GM23248 (cell line): Measurements from ENCODE around the gene PDIA6. TPM values are rescaled to one million over a fixed set of nuclear protein-coding genes. Genes with fewer than 3 reads are reported as not detected.

Source experiments
- DNase-seq: peaks from one replicate; pipeline ENCODE4 v3.0.0-alpha.2; 2015
- H2AFZ ChIP-seq: fragments of 200-600 bp; sonication (generic); 2 replicates; pipeline ENCODE4 v1.6.1; 2016; ENCODE audit warnings: antibody characterized with exemption
- H3F3A ChIP-seq: fragments of 200-600 bp; sonication (generic); 2 replicates; pipeline ENCODE4 v1.6.1; 2016; ENCODE audit warnings: mild to moderate bottlenecking, antibody characterized with exemption, mixed run types; ENCODE audit not compliant: insufficient read depth
- H3K27ac ChIP-seq: fragments of 200-600 bp; sonication (generic); 2 replicates; pipeline ENCODE4 v1.5.1; 2016; ENCODE audit warnings: mild to moderate bottlenecking
- H3K27me3 ChIP-seq: fragments of 200-600 bp; sonication (generic); replicated peaks from 2 replicates; pipeline ENCODE4 v1.6.1; 2016; ENCODE audit warnings: mild to moderate bottlenecking; ENCODE audit not compliant: insufficient read depth
- H3K36me3 ChIP-seq: fragments of 200-600 bp; sonication (generic); 2 replicates; pipeline ENCODE4 v1.6.1; 2016; ENCODE audit warnings: low read depth, mild to moderate bottlenecking
- H3K4me1 ChIP-seq: fragments of 200-600 bp; sonication (generic); 2 replicates; pipeline ENCODE4 v1.6.1; 2016; ENCODE audit warnings: mild to moderate bottlenecking; ENCODE audit not compliant: insufficient read depth
- H3K4me2 ChIP-seq: fragments of 200-600 bp; sonication (generic); one replicate; pipeline ENCODE4 v1.6.1; 2016; ENCODE audit warnings: mild to moderate bottlenecking; ENCODE audit not compliant: unreplicated experiment
- H3K4me3 ChIP-seq: fragments of 200-600 bp; sonication (generic); 2 replicates; pipeline ENCODE4 v1.5.1; 2016; ENCODE audit warnings: mild to moderate bottlenecking
- H3K79me2 ChIP-seq: fragments of 200-600 bp; sonication (generic); 2 replicates; pipeline ENCODE4 v1.6.1; 2016; ENCODE audit warnings: mild to moderate bottlenecking; ENCODE audit not compliant: insufficient read depth
- H3K9ac ChIP-seq: fragments of 200-600 bp; sonication (generic); 2 replicates; pipeline ENCODE4 v1.6.1; 2016; ENCODE audit warnings: mild to moderate bottlenecking
- H3K9me2 ChIP-seq: fragments of 200-600 bp; sonication (generic); 2 replicates; pipeline ENCODE4 v1.6.1; 2016; ENCODE audit warnings: mixed run types, mild to moderate bottlenecking, moderate library complexity; ENCODE audit not compliant: insufficient read depth
- H3K9me3 ChIP-seq: fragments of 200-600 bp; sonication (generic); one replicate; pipeline ENCODE4 v1.6.1; 2017; ENCODE audit warnings: low read depth
- H4K20me1 ChIP-seq: fragments of 200-600 bp; sonication (generic); 2 replicates; pipeline ENCODE4 v1.6.0; 2016; ENCODE audit not compliant: insufficient read depth
- EZH2 ChIP-seq: fragments of 200-600 bp; sonication (generic); IDR thresholded peaks from 2 replicates; pipeline ENCODE4 v1.6.1; 2018; ENCODE audit warnings: antibody characterized with exemption, mild to moderate bottlenecking; ENCODE audit not compliant: insufficient read depth, poor library complexity, severe bottlenecking
- EZH2phosphoT487 ChIP-seq: fragments of 200-600 bp; sonication (generic); IDR thresholded peaks from 2 replicates; pipeline ENCODE4 v1.6.1; 2018; ENCODE audit warnings: antibody characterized with exemption, moderate library complexity, mild to moderate bottlenecking, low read depth; ENCODE audit not compliant: insufficient read depth
- WGBS, 2 experiments: methylation state at CpG; one replicate each; pipeline ENCODE4 v1.1.6; 2015 to 2017; ENCODE audit warnings: low lambda C conversion rate in 2 of 2, low coverage in 1 of 2; ENCODE audit errors: missing lambda C conversion rate in 2 of 2; 5-methylcytosine and 5-hydroxymethylcytosine counted together
- in situ Hi-C: fragments of 300-500 bp; cut with MboI; formaldehyde crosslinking; loops from 2 replicates; pipeline ENCODE4 v1.15.0; 2020
- polyA plus RNA-seq: library from polyadenylated mRNA; unstranded; fragments of >200 nt; fragmentation: Nextera tagmentation; extraction: Ambion mirVana; gene quantifications from 2 replicates; pipeline ENCODE4 v1.2.1, GENCODE V29; 2016
- total RNA-seq: library from RNA; depleted of rRNA; stranded (reverse); fragments of >200 nt; shearing (Covaris generic); gene quantifications from 2 replicates; pipeline ENCODE4 v1.2.3, GENCODE V29; 2014

Gene PDIA6
- total and polyA plus RNA-seq, 2 experiments from 2014 or later: 363 to 502 TPM

DNA sequence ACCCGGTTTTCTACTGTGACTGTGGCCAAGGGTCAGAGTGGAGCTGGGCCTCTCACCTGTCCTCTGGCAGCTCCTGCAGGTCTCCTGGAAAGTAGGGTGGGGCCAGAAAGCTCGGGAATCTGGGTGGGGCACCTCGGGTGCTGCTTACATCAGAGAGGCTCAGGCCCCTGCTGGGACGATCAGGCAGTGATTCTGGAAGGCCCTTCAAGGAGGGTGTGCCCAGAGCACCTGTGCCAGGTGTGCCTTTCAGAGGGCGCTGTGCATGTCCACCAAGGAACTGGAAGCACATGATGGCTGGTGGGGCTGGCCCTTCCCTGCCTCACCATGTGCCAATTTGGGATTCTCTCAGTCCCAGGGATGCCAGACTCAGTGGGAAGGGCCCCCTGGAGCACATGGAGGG, 47.1 kb downstream of the PDIA6 start:
- TF ChIP-seq EZH2 (no peak), EZH2phosphoT487 (no peak)
- no peak overlapping the region for H2AFZ ChIP-seq
- no peak overlapping the region for H3K9ac ChIP-seq
- H3K36me3 ChIP-seq: no peaks in the 10 kb centered on the region
- H3K4me2 ChIP-seq: no peak overlapping the region
- H3K79me2 ChIP-seq: no peaks in the 10 kb centered on the region
- H3K4me3 ChIP-seq: no peak overlapping the region
- DNase-seq: no peak
- no peaks in the 10 kb centered on the region for H4K20me1 ChIP-seq
- no peaks in the 10 kb centered on the region for H3K9me3 ChIP-seq
- no peak overlapping the region for H3K27ac ChIP-seq
- in situ Hi-C loops: no loop called here
- H3F3A ChIP-seq: no peaks in the 10 kb centered on the region
- H3K27me3 ChIP-seq: peaks cover 6% of the 10 kb centered on the region; the same call in 1 of the 2 replicates
- no peaks in the 10 kb centered on the region for H3K4me1 ChIP-seq
- WGBS, 2 experiments: 23 to 33% methylated on average over 5 of the region's 5 CpGs
- no peaks in the 10 kb centered on the region for H3K9me2 ChIP-seq

DNA sequence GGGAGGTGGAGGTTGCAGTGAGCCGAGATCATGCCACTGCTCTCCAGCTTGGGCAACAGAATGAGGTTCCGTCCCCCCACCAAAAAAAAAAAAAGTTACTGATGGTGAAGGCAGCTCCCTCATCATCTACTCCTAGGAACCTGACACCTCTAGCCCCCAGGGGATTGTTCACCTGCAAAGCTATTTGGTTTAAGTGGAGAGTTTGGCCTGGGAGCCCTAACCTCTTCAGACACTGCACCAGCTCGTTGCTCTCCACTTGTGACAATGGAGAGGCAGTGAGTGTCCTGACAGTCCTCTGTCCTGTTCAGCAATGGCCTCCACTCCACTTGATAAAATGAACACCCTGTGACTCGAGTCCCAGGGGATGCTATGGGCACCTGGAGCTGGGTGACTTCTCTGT, 47.7 kb downstream of the PDIA6 start:
- H3F3A ChIP-seq: no peaks in the 10 kb centered on the region
- H3K9me3 ChIP-seq: no peaks in the 10 kb centered on the region
- peaks cover 6% of the 10 kb centered on the region; the same call in 1 of the 2 replicates for H3K27me3 ChIP-seq
- 43 to 44% methylated on average over 4 of the region's 4 CpGs for WGBS, 2 experiments
- TF ChIP-seq EZH2phosphoT487 (no peak), EZH2 (no peak)
- no peaks in the 10 kb centered on the region for H4K20me1 ChIP-seq
- H3K4me3 ChIP-seq: no peak overlapping the region
- H2AFZ ChIP-seq: no peak overlapping the region
- H3K9ac ChIP-seq: no peak overlapping the region
- H3K79me2 ChIP-seq: no peaks in the 10 kb centered on the region
- H3K36me3 ChIP-seq: no peaks in the 10 kb centered on the region
- H3K4me2 ChIP-seq: no peak overlapping the region
- H3K27ac ChIP-seq: no peak overlapping the region
- H3K4me1 ChIP-seq: no peaks in the 10 kb centered on the region
- no peaks in the 10 kb centered on the region for H3K9me2 ChIP-seq
- in situ Hi-C loops: no loop called here
- DNase-seq: no peak

DNA sequence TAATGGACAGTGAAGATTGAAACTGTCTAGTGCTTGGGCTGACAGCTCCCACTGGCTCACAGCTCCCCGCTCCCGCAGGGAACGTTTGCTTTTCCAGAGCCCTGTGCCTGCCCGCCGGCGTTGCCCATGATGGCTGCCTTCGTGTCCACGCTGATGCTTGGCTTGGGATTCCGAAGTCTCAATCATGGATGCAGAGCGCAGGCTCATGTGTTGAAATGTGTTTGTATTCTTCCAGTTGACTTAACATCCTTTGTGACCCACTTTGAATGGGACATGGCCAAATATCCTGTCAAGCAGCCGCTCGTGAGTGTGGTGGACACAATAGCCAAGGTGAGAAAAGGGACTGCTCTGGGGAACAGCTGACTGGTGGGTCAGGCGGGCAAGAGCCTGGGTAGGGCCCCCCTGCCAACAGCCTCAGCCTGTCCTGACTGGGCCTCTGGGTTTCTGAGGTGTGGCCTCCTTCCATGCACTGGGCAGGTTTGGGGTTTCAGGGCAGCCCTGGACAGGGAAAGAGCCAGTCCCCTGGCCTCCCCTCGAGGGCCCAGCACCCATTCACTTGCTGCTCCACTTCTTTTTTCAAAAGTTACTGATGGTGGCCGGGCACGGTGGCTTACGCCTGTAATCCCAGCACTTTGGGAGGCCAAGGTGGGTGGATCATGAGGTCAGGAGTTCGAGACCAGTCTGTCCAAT, 48.3 kb downstream of the PDIA6 start:
- no peaks in the 10 kb centered on the region for H3K9me3 ChIP-seq
- no peak overlapping the region for H3K4me2 ChIP-seq
- H3K4me3 ChIP-seq: no peak overlapping the region
- in situ Hi-C loops: no loop called here
- WGBS, 2 experiments: 63 to 66% methylated on average over 18 of the region's 18 CpGs
- DNase-seq: no peak
- H3K79me2 ChIP-seq: no peaks in the 10 kb centered on the region
- H3K9ac ChIP-seq: no peak overlapping the region
- no peak overlapping the region for H3K27ac ChIP-seq
- no peak for TF ChIP-seq EZH2phosphoT487
- no peak for TF ChIP-seq EZH2
- no peaks in the 10 kb centered on the region for H3K4me1 ChIP-seq
- H3K36me3 ChIP-seq: no peaks in the 10 kb centered on the region
- H3K9me2 ChIP-seq: no peaks in the 10 kb centered on the region
- peaks cover 6% of the 10 kb centered on the region; the same call in 1 of the 2 replicates for H3K27me3 ChIP-seq
- no peaks in the 10 kb centered on the region for H3F3A ChIP-seq
- H4K20me1 ChIP-seq: no peaks in the 10 kb centered on the region
- no peak overlapping the region for H2AFZ ChIP-seq

DNA sequence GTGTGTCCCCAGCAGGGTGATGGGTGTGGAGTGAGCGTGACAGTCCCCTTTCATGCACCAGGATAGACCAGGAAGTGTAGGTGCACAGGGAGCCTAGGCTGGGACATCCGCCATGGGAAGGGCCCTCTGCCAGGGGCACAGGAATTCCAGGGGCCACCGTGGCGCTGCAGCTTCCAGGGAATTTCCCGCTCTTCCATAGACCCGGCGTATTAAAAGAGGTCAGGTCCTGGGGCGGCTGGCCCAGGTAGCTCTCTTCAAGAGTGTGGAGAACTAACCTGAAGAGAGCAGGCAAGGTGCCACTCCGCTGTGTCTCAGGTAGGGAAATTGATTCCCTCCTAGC, 49.2 kb downstream of the PDIA6 start:
- Histone ChIP-seq H3K27me3 (peaks cover 6% of the 10 kb centered on the region; the same call in 1 of the 2 replicates), H3K4me1 (no peaks in the 10 kb centered on the region), H3K27ac (no peak overlapping the region), H4K20me1 (no peaks in the 10 kb centered on the region), H3K36me3 (no peaks in the 10 kb centered on the region), H3K9me3 (no peaks in the 10 kb centered on the region), H3K4me2 (no peak overlapping the region), H3K9me2 (no peaks in the 10 kb centered on the region), H3K79me2 (no peaks in the 10 kb centered on the region), H2AFZ (no peak overlapping the region), H3K4me3 (no peak overlapping the region), H3K9ac (no peak overlapping the region), H3F3A (no peaks in the 10 kb centered on the region)
- no peak for DNase-seq
- in situ Hi-C loops: no loop called here
- 69 to 72% methylated on average over 9 of the region's 9 CpGs for WGBS, 2 experiments
- no peak for TF ChIP-seq EZH2
- no peak for TF ChIP-seq EZH2phosphoT487
